HEK293T (cell line): Measurements from ENCODE around the gene FXYD3.

ENCODE experiments used
- BHLHE40 ChIP-seq: fragments of 450-650 bp; IDR thresholded peaks from 2 replicates; pipeline ENCODE4 v1.6.1; 2016; ENCODE audit warnings: mild to moderate bottlenecking, moderate library complexity, borderline replicate concordance
- CTBP1 ChIP-seq: fragments of 450-650 bp; IDR thresholded peaks from 2 replicates; pipeline ENCODE4 v1.6.1; 2016; ENCODE audit warnings: borderline replicate concordance
- FOXA1 ChIP-seq: fragments of 450-650 bp; IDR thresholded peaks from 2 replicates; pipeline ENCODE4 v1.6.1; 2016; ENCODE audit warnings: mild to moderate bottlenecking
- FOXK2 ChIP-seq: fragments of 450-650 bp; IDR thresholded peaks from 2 replicates; pipeline ENCODE4 v1.6.1; 2016; ENCODE audit warnings: mild to moderate bottlenecking
- FOXM1 ChIP-seq: fragments of 450-650 bp; IDR thresholded peaks from 2 replicates; pipeline ENCODE4 v1.6.1; 2017; ENCODE audit warnings: mild to moderate bottlenecking, borderline replicate concordance
- L3MBTL2 ChIP-seq: fragments of 450-650 bp; conservative IDR thresholded peaks from 2 replicates; pipeline ENCODE4 v1.6.1; 2016; ENCODE audit warnings: mild to moderate bottlenecking
- PKNOX1 ChIP-seq: fragments of 450-650 bp; IDR thresholded peaks from 2 replicates; pipeline ENCODE4 v1.6.1; 2016
- SP1 ChIP-seq: fragments of 450-650 bp; IDR thresholded peaks from 2 replicates; pipeline ENCODE4 v1.6.1; 2017
- TARDBP ChIP-seq: fragments of 450-650 bp; IDR thresholded peaks from 2 replicates; pipeline ENCODE4 v1.6.1; 2016
- ZNF384 ChIP-seq: fragments of 450-650 bp; IDR thresholded peaks from 2 replicates; pipeline ENCODE4 v1.6.1; 2016

- TF ChIP-seq TARDBP: no peak
- no peak for TF ChIP-seq ZNF384
- TF ChIP-seq BHLHE40: no peak
- TF ChIP-seq PKNOX1: no peak
- no peak for TF ChIP-seq FOXK2
- no peak for TF ChIP-seq FOXA1
- no peak for TF ChIP-seq FOXM1
- no peak for TF ChIP-seq L3MBTL2
- no peak for TF ChIP-seq CTBP1
- no peak for TF ChIP-seq SP1
Observed at GRCh38 chr19:35138305-35138892, 22.8 kb downstream of the FXYD3 start, which contains the start of gene FXYD1.
